Peyer's patch (tissue), 4 donors: ENCODE results near the gene MEG3.

Experiments
- CTCF ChIP-seq, 6 experiments: fragments of 450-650 bp in 4 of 6; fragments of 200-600 bp in 2 of 6; sonication (generic) in 1 of 6; IDR thresholded peaks; one replicate each; pipeline ENCODE4 v1.5.1; 2017 to 2019; ENCODE audit warnings: antibody characterized with exemption in 6 of 6, mild to moderate bottlenecking in 3 of 6, moderate library complexity in 1 of 6
- POLR2A ChIP-seq, 2 donors: fragments of 450-650 bp; IDR thresholded peaks; one replicate each; pipeline ENCODE4 v1.5.1; 2017; ENCODE audit warnings: antibody characterized with exemption in 2 of 2, mild to moderate bottlenecking in 2 of 2, moderate library complexity in 2 of 2

GRCh38 chr14:100871234-100872186, 45.6 kb downstream of the MEG3 start:
- TF ChIP-seq CTCF (IDR thresholded peaks at IDR 0.05) (no peak), POLR2A (IDR thresholded peaks at IDR 0.05) (no peak)
